ENCODE results near the gene PEPD.

DNA sequence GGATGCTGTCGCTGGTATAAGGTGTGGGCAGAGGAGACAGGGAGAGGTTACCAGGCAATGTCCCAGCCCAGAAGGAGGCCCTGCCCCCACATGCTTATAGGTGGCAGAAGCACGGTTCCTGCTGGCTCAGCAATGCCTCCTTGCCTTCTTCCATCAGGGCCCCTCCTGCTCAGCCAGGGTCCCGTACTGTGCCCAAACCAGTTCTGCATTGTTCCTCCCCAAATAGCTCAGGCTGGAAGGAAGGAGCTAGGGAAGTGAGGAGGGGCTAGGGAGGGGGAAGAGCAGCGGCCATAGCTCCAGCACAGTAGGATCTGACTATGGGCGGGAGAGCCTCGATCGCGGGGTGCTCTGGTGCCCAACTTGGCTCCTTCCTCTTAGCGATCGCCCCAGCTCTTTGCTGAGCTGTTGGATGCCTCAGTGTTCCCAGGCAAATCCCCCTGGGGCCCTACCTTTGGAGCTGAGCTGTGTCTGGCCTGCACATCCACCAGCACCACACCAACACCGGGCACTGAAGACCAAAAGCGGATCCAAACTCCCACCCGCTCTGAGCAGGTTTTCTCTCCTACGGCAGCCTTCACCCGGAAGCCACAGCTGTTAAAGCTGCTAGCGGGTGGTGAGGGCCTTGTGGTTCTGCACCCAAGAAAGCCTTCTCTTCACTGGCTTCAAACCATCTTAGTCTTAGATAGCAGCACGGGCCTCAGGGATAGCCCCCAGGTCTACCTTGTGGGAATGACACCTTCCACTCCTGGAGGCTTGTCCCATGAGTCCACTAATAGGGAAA lies 32.1 kb upstream of the PEPD start:
- TF ChIP-seq SMC3 (IDR thresholded peaks at IDR 0.05; ENCODE audit: low read depth, low read length) (no peak), USF2 (IDR thresholded peaks at IDR 0.05; ENCODE audit: low read depth, low read length) (no peak), CEBPB (IDR thresholded peaks at IDR 0.05; ENCODE audit: low read depth, low read length) (no peak)
- TF ChIP-seq, protein P1, sequence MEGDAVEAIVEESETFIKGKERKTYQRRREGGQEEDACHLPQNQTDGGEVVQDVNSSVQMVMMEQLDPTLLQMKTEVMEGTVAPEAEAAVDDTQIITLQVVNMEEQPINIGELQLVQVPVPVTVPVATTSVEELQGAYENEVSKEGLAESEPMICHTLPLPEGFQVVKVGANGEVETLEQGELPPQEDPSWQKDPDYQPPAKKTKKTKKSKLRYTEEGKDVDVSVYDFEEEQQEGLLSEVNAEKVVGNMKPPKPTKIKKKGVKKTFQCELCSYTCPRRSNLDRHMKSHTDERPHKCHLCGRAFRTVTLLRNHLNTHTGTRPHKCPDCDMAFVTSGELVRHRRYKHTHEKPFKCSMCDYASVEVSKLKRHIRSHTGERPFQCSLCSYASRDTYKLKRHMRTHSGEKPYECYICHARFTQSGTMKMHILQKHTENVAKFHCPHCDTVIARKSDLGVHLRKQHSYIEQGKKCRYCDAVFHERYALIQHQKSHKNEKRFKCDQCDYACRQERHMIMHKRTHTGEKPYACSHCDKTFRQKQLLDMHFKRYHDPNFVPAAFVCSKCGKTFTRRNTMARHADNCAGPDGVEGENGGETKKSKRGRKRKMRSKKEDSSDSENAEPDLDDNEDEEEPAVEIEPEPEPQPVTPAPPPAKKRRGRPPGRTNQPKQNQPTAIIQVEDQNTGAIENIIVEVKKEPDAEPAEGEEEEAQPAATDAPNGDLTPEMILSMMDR (conservative IDR thresholded peaks at IDR 0.05; ENCODE audit: low read depth, low read length): no peak
